H1 (cell line): ENCODE results near the gene KIAA1755. TPM values are rescaled to one million over a fixed set of nuclear protein-coding genes. Genes with fewer than 3 reads are reported as not detected.
"Not testable (repeated sequence)": the region's sequence is repeated elsewhere in the genome, so short reads cannot be mapped to it uniquely, and the experiment has no call there.

Experiments used
- CTCF ChIA-PET: fragments of 300-600 bp; sonication (Branson Sonifier 250); formaldehyde crosslinking; loops from one replicate; lab custom pipeline; 2021; ENCODE audit not compliant: partially characterized antibody; lab: Charles Lee
- POLR2A ChIA-PET: fragments of 300-600 bp; sonication (Branson Sonifier 250); formaldehyde crosslinking; loops from one replicate; lab custom pipeline; 2021; ENCODE audit warnings: inconsistent platforms; ENCODE audit not compliant: partially characterized antibody; lab: Charles Lee
- DNase-seq, 2 experiments: peaks; one replicate each; pipeline versions ENCODE4 v3.0.0 to v3.0.0-alpha.2; 2010 to 2022; ENCODE audit warnings: low spot score in 2 of 2, low read depth in 1 of 2, mixed read lengths in 1 of 2
- FAIRE-seq: peaks from 2 replicates; lab custom pipeline; 2011; peaks lifted over from hg19 to GRCh38; lab: Jason Lieb, UNC
- H2AFZ ChIP-seq: 2 replicates; pipeline ENCODE4 v1.8.1; 2012; ENCODE audit warnings: low read length, inconsistent platforms
- H2AK5ac ChIP-seq: 2 replicates; pipeline ENCODE4 v1.6.1; 2013; ENCODE audit warnings: low read depth, low read length
- H2BK120ac ChIP-seq: replicated peaks from 2 replicates; pipeline ENCODE3; 2013; ENCODE audit warnings: low read depth, low read length, inconsistent platforms
- H2BK12ac ChIP-seq: 2 replicates; pipeline ENCODE4 v1.6.1; 2013; ENCODE audit warnings: low read depth, low read length
- H2BK15ac ChIP-seq: 2 replicates; pipeline ENCODE4 v1.6.1; 2013; ENCODE audit warnings: low read length
- H2BK20ac ChIP-seq: 2 replicates; pipeline ENCODE4 v1.6.1; 2013; ENCODE audit warnings: low read length
- H2BK5ac ChIP-seq: 2 replicates; pipeline ENCODE4 v1.6.1; 2013; ENCODE audit warnings: low read depth, low read length
- H3K14ac ChIP-seq: 2 replicates; pipeline ENCODE4 v1.6.1; 2013; ENCODE audit warnings: inconsistent platforms; ENCODE audit not compliant: insufficient read length
- H3K18ac ChIP-seq: 2 replicates; pipeline ENCODE4 v1.6.1; 2013; ENCODE audit warnings: low read length; ENCODE audit errors: extremely low read depth
- H3K23ac ChIP-seq: 2 replicates; pipeline ENCODE4 v1.6.1; 2013; ENCODE audit warnings: inconsistent platforms; ENCODE audit not compliant: insufficient read length
- H3K23me2 ChIP-seq: 2 replicates; pipeline ENCODE4 v1.6.1; 2013; ENCODE audit warnings: low read depth, low read length
- H3K27ac ChIP-seq: 2 replicates; pipeline ENCODE4 v1.6.1; 2011; ENCODE audit warnings: low read depth, low read length, inconsistent platforms
- H3K27me3 ChIP-seq, 4 experiments: replicated peaks in 1 of 4; 1 replicate in 1 of 4; 2 replicates in 3 of 4; pipeline versions ENCODE4 v1.6.1 to v1.8.1; 2011 to 2013; ENCODE audit warnings: low read length in 3 of 4, mild to moderate bottlenecking in 3 of 4, inconsistent platforms in 2 of 4, mixed read lengths in 2 of 4, moderate library complexity in 1 of 4; ENCODE audit not compliant: control insufficient read depth in 3 of 4, insufficient read depth in 3 of 4; ENCODE audit errors: extremely low read depth in 1 of 4
- H3K36me3 ChIP-seq, 4 experiments: 2 replicates each; pipeline versions ENCODE4 v1.6.1 to v1.8.1; 2011 to 2013; ENCODE audit warnings: mild to moderate bottlenecking in 4 of 4, low read length in 3 of 4, moderate library complexity in 2 of 4, control low read depth in 1 of 4, inconsistent platforms in 1 of 4; ENCODE audit not compliant: insufficient read depth in 4 of 4, control insufficient read depth in 2 of 4
- H3K4ac ChIP-seq: replicated peaks from 2 replicates; pipeline ENCODE3; 2013; ENCODE audit warnings: low read length, low read depth, mixed read lengths, inconsistent platforms; ENCODE audit not compliant: insufficient read length
- H3K4me1 ChIP-seq, 4 experiments: replicated peaks in 1 of 4; 1 replicate in 1 of 4; 2 replicates in 3 of 4; pipeline versions ENCODE4 v1.6.1 to v1.8.1; 2011 to 2013; ENCODE audit warnings: low read length in 3 of 4, inconsistent platforms in 2 of 4, mixed read lengths in 1 of 4; ENCODE audit not compliant: insufficient read depth in 4 of 4, control insufficient read depth in 3 of 4
- H3K4me2 ChIP-seq, 2 experiments: 2 replicates each; pipeline versions ENCODE4 v1.6.1 to v1.8.1; 2011 to 2013; ENCODE audit warnings: low read depth in 2 of 2, low read length in 2 of 2, control low read depth in 1 of 2, inconsistent platforms in 1 of 2, mild to moderate bottlenecking in 1 of 2; ENCODE audit not compliant: insufficient read depth in 1 of 2
- H3K4me3 ChIP-seq, 4 experiments: fragments of 200-600, 300-600 bp in 1 of 4; sonication (generic), shearing (Covaris generic), sonication (Bioruptor Twin) in 1 of 4; 2 replicates each; pipeline versions ENCODE4 v1.5.1 to v1.8.1; 2011 to 2016; ENCODE audit warnings: low read length in 4 of 4, low read depth in 3 of 4, control low read depth in 2 of 4, inconsistent platforms in 2 of 4, mild to moderate bottlenecking in 2 of 4, mixed read lengths in 1 of 4, moderate library complexity in 1 of 4; ENCODE audit not compliant: insufficient read depth in 2 of 4; ENCODE audit errors: extremely low read depth in 1 of 4
- H3K56ac ChIP-seq: replicated peaks from 2 replicates; pipeline ENCODE3; 2013; ENCODE audit warnings: low read depth, mild to moderate bottlenecking, mixed read lengths, low read length, inconsistent platforms; ENCODE audit not compliant: insufficient read length
- H3K79me1 ChIP-seq: 2 replicates; pipeline ENCODE4 v1.6.1; 2013; ENCODE audit warnings: low read depth, low read length, control low read depth
- H3K79me2 ChIP-seq, 2 experiments: 2 replicates each; pipeline versions ENCODE4 v1.6.1 to v1.8.1; 2012 to 2013; ENCODE audit warnings: low read length in 2 of 2, mild to moderate bottlenecking in 2 of 2, inconsistent platforms in 1 of 2; ENCODE audit not compliant: insufficient read depth in 2 of 2, control insufficient read depth in 1 of 2
- H3K9ac ChIP-seq, 4 experiments: replicated peaks in 1 of 4; 1 replicate in 1 of 4; 2 replicates in 3 of 4; pipeline versions ENCODE4 v1.6.1 to v1.8.1; 2011 to 2013; ENCODE audit warnings: low read depth in 3 of 4, low read length in 3 of 4, control low read depth in 2 of 4, mild to moderate bottlenecking in 2 of 4, moderate library complexity in 2 of 4, inconsistent platforms in 1 of 4; ENCODE audit errors: extremely low read depth in 1 of 4
- H3K9me3 ChIP-seq, 2 experiments: 2 replicates each; pipeline versions ENCODE4 v1.6.1 to v1.8.1; 2012 to 2013; ENCODE audit warnings: mild to moderate bottlenecking in 2 of 2, moderate library complexity in 2 of 2, control low read depth in 1 of 2, inconsistent platforms in 1 of 2, low read depth in 1 of 2, low read length in 1 of 2, mixed read lengths in 1 of 2; ENCODE audit not compliant: insufficient read depth in 2 of 2
- H4K20me1 ChIP-seq, 2 experiments: replicated peaks in 1 of 2; 2 replicates each; pipeline versions ENCODE3 to v1.8.1; 2011 to 2013; ENCODE audit warnings: inconsistent platforms in 2 of 2, low read length in 2 of 2, mild to moderate bottlenecking in 1 of 2; ENCODE audit not compliant: insufficient read depth in 2 of 2, control insufficient read depth in 1 of 2
- H4K5ac ChIP-seq: 2 replicates; pipeline ENCODE4 v1.6.1; 2013; ENCODE audit warnings: low read length, low read depth, mixed read lengths, inconsistent platforms; ENCODE audit not compliant: insufficient read length
- H4K8ac ChIP-seq: 2 replicates; pipeline ENCODE4 v1.8.0; 2013; ENCODE audit warnings: mild to moderate bottlenecking, moderate library complexity, low read length, inconsistent platforms; ENCODE audit not compliant: insufficient read depth; ENCODE audit errors: extremely low read depth
- H4K91ac ChIP-seq: replicated peaks from 2 replicates; pipeline ENCODE3; 2013; ENCODE audit warnings: low read length, mixed read lengths, inconsistent platforms; ENCODE audit not compliant: insufficient read length
- WGBS, 2 experiments: shearing (Covaris generic) in 1 of 2; methylation state at CpG; one replicate each; pipeline versions ENCODE4 v1.1.6 to v1.1.7; 2013 to 2015; ENCODE audit warnings: low lambda C conversion rate in 2 of 2, mixed read lengths in 2 of 2, inconsistent platforms in 1 of 2, low coverage in 1 of 2, missing lambda C conversion rate in 1 of 2; ENCODE audit not compliant: insufficient replicate concordance in 2 of 2, insufficient coverage in 1 of 2, insufficient read length in 1 of 2; ENCODE audit errors: extremely low coverage in 1 of 2, missing lambda C conversion rate in 1 of 2; 5-methylcytosine and 5-hydroxymethylcytosine counted together
- polyA plus RNA-seq, 7 experiments: library from polyadenylated mRNA; depleted of rRNA in 3 of 7; stranded (reverse) in 5 of 7; unstranded in 2 of 7; fragments of >200 nt in 5 of 7; fragments of 200-250 nt in 2 of 7; gene quantifications; 1 replicate in 5 of 7; 2 replicates in 1 of 7; 4 replicates in 1 of 7; pipeline versions ENCODE4 v1.2.1 to v1.2.3, GENCODE V29; 2011 to 2013; ENCODE audit warnings: missing spikeins in 2 of 7, mixed read lengths in 2 of 7
- total RNA-seq: library from RNA; stranded (reverse); fragmentation: NEBNext Ultra II Directional; extraction: Animal tissue kit (Norgen Biotek cat#: 25700); gene quantifications from 2 replicates; pipeline ENCODE4 v1.2.1, GENCODE V29; 2021

The KIAA1755 gene
- total and polyA plus RNA-seq, 2 of the 8 experiments (the other 6 are each of a cell fraction or from before 2014, with no cell fraction given): 0.23 TPM; not detected in 1

DNA sequence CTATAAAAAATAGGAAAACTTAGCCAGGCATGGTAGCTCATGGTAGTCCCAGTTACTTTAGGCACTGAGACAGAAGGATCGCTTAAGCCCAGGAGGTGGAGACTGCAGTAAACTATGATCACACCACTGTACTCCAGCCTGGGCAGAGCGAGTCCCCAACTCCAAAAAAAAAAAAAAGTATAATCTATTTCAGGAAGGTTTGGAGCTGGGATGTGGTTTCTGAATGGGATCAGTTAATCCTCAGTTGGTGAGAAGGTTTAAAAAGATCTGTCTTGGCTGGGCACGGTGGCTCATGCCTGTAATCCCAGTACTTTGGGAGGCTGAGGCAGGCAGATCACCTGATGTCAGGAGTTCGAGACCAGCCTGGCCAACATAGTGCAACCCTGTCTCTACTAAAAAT, 5.9 kb downstream of the KIAA1755 start:
- H4K91ac ChIP-seq, H2AFZ ChIP-seq, H3K79me1 ChIP-seq, H3K23ac ChIP-seq, H3K4ac ChIP-seq, H4K8ac ChIP-seq, H3K9ac ChIP-seq, H3K4me3 ChIP-seq, H3K18ac ChIP-seq, H3K36me3 ChIP-seq, H2BK20ac ChIP-seq, H2BK12ac ChIP-seq, H4K5ac ChIP-seq, H2BK5ac ChIP-seq, H3K23me2 ChIP-seq, H3K56ac ChIP-seq, H3K27ac ChIP-seq, H2BK120ac ChIP-seq, H3K79me2 ChIP-seq, H3K9me3 ChIP-seq, H2AK5ac ChIP-seq, H4K20me1 ChIP-seq, H3K27me3 ChIP-seq, H3K4me1 ChIP-seq, H2BK15ac ChIP-seq, H3K4me2 ChIP-seq, H3K14ac ChIP-seq, FAIRE-seq, DNase-seq: not testable (repeated sequence)
- POLR2A ChIA-PET: interaction anchor here (1.7 kb wide), 1 partner anchor 11 kb away, joined by 3 read pairs; no protein-coding TSS in a partner anchor
- WGBS, 2 experiments: 82% methylated on average over 4 of the region's 4 CpGs; no CpG with 5 or more reads in 1 of the 2 experiments
- CTCF ChIA-PET: interaction anchor here (0.8 to 3.9 kb wide), 8 partner anchors 11 to 181 kb away, joined by 3 to 26 read pairs (median 5); no protein-coding TSS in a partner anchor
